SW480 (cell line): ENCODE data around the gene KRT32.
"Not testable (repeated sequence)": the region's sequence is repeated elsewhere in the genome, so short reads cannot be mapped to it uniquely, and the experiment has no call there.

ENCODE experiments used
- DNase-seq: peaks from one replicate; pipeline ENCODE4 v3.0.0-alpha.2; 2016; ENCODE audit warnings: low spot score

KRT32 gene

GRCh38 chr17:41464173-41464572, 3.0 kb downstream of the KRT32 start:
- DNase-seq, result no peak

DNA sequence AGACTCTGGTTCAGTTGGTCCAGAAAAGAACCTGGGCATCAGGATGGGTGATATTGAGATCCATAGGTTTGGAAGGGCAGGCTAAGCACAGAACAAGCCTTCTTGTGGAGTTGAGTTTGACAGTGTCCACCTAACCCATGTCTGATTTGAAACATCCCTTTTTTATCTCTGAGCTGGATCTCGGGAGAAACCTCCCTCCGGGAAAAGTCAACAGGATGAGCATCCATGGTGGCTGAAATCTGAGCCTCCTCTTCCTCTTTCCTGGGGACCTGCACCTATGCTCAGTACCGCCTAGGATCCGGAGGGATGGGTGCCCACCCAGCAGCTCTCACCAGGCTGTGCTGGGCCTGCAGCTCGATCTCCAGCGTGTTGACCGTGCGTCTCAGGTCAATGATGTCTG, 3.4 kb downstream of the KRT32 start:
- DNase-seq, result no peak

DNA sequence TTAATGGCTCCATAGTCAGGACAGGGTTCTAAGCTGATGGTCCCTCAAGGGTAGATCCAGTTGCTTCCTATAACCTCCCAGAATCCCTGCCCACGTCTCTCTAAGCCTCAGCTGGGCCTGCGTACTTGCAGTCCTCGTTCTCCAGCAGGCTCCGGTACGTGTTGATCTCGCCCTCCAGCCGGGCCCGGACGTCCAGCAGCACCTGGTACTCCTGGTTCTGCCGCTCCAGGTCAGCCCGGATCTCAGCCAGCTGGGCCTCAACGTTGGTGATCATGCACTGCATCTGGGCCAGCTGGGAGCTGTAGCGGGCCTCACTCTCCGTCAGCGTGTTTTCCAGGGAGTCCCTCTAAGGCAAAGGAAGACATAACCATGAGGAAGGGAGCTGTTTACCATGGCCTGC, 4.5 kb downstream of the KRT32 start:
- DNase-seq, result no peak

DNA sequence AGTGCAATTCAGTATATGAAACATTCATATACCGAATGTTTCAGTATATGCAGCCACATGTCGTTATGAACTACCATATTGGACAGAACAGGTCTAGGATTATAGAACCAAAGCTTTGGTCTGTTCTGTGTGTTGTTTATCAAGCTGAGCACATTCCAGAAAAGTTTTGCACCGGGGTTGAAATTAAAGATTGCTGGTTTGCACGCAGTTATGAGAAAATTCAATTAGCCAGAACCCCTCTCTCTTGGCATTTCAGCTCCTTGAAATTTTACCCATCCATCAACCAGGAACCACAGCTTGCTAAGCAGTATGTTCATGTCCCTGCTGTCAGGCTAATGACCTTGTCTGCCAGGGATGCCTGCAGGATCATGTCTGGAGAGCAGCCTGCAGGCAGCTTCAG, 9.5 kb downstream of the KRT32 start:
- no peak for DNase-seq

GRCh38 chr17:41456204-41456603, 11.0 kb downstream of the KRT32 start:
- DNase-seq, result peak; percentile 29

DNA sequence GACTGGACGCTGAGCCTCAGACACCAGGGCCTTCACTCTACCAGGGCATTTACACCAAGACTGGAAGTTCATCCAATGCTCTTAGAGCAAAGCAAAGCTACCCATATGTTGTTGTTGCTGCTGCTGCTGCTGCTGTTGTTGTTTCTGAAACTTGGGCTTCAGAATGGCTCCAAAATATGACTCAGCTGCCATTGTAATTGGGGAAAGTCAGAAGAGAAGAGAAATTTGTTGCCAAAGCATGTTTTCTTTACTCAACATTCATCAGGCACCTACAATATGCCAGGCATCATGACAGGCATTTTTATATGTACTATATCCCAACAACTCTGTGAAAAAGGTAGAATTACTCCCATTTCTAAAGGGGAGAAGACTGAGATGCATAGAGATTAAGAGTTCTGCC, 11.9 kb downstream of the KRT32 start:
- DNase-seq, result no peak

DNA sequence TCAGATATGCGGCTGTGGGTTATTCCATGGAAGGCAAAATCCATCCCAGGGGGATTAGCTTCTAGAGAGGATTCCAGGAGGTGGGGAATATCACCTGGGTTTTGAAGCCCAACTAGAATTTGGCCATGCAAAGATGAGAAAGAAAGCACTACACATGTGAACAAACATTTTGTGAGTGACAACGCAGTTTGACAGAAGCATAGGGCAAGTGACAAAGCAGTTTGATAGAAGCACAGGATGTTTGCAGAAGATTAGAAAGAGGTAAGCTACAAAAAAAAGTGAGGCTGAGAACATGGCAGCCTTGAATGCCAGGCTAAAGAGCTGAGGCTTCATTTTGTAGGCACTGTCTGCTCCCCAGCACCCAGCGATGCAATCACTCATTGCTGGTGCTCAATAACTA, 14.1 kb downstream of the KRT32 start:
- no peak for DNase-seq

GRCh38 chr17:41452281-41452680, 14.9 kb downstream of the KRT32 start:
- no peak for DNase-seq

GRCh38 chr17:41451154-41451728, 15.9 kb downstream of the KRT32 start:
- no peak for DNase-seq

DNA sequence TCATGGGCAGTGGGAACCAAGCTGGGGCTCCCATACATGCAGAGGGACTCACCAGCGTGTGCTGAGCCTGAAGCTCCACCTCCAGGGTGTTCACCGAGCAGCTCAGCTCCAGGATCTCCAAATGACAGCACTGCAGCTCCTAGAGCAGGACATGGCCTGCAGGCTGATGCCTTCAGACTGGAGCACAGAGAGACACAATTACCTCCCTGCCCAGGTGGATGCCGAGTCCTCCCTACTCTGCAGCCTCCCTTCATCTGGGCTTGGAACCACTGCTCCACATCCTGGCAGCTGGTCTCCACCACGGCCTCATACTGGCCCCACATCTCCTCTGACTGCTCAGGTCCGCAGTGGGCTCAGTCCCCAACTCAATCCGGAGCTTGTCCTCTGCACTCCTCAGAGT, 18.2 kb downstream of the KRT32 start:
- no peak for DNase-seq

GRCh38 chr17:41448506-41448905, 18.7 kb downstream of the KRT32 start:
- DNase-seq, result no peak

- no peak for DNase-seq
Observed at GRCh38 chr17:41446806-41447205, 20.4 kb downstream of the KRT32 start.

DNA sequence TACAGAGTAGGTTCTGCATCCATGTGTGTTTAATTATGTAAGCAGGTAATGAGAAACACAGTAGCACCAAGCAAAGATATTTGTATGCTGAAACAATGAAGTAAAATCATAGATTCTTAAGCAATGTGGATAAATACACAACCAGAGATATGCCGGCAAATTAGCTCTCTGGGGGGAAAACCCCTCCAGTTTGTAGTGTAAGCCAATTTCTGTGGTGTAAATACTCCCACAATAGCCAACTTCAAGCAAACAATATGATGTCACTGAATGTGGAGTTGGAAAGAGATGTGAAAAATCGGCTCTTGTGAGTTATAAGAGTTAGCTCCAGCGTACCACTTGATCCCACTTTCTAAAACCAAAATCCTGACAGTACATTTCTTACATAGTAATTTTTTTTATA, 22.5 kb downstream of the KRT32 start:
- DNase-seq, result no peak

- no peak for DNase-seq
Observed at GRCh38 chr17:41444186-41444585, 23.0 kb downstream of the KRT32 start.

GRCh38 chr17:41442739-41443138, 24.4 kb downstream of the KRT32 start:
- DNase-seq, result no peak

GRCh38 chr17:41440531-41441033, 26.6 kb downstream of the KRT32 start, which contains the start of gene KRT38:
Gene KRT38 (minus strand): TSS chr17:41440983. CDS start chr17:41440921, 62 bp downstream.
- DNase-seq, result no peak

GRCh38 chr17:41439375-41439774, 27.8 kb downstream of the KRT32 start:
- DNase-seq, result no peak

DNA sequence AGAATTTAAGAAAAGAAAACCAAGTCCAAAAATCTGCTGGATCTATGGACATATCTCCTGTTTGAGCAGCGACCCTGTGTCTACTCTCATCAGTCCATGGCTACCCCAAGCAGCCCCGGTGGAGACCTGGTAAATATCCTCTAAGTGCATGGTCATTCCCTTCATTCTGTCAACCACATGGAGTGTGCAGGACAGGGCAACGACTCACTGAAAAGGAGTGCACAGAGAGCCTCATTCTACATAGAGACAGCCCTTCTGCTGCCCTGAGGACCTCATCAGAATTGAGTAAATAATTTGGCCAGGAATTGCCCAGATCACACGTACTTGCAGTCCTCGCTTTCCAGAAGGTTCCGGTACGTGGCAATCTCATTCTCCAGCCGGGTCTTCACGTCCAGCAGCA, 29.4 kb downstream of the KRT32 start:
- DNase-seq, result no peak

GRCh38 chr17:41437254-41437653, 29.9 kb downstream of the KRT32 start:
- no peak for DNase-seq

DNA sequence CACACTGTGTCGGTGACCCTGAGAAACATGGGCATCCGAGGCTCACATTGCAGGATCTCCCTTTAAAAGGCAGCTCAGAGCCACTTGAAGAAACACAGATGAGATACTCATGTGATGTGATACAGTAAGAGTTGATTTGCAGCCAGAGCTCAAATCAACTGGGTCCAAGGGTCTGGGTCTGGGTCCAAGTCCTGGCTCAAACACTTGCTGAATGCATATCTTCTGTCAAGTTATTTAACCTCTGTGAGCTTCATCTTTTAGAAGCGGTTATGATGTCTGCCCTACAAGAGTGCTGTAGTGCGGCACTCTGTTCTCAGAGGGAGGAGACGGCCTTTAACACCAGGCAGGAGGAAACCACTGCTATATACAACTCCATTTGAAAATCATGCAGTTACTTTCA, 32.8 kb downstream of the KRT32 start:
- no peak for DNase-seq

- no peak for DNase-seq
Observed at GRCh38 chr17:41434005-41434404, 33.2 kb downstream of the KRT32 start.

- no peak for DNase-seq
Observed at GRCh38 chr17:41433586-41433985, 33.6 kb downstream of the KRT32 start.

GRCh38 chr17:41430376-41430775, 36.8 kb downstream of the KRT32 start:
- not testable (repeated sequence) for DNase-seq

DNA sequence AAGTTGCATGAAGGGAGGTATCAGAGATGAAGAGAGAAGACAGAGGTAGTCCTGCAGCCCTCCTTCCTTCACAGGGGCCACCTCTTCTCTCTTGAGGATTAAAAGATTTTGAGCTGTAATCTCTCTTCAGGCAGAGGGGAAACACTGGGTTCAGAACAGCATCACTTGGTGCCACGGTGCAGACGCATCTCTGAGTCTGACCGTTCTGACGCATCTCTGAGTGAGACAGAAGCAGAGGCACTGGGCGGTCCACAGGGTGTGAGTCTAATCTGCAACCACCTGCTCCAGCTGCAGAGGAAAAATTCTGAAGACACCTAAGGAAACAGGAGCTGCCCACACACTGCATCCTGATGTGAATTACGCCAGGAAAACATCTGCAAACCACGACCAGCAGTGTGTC, 37.5 kb downstream of the KRT32 start:
- no peak for DNase-seq
